BJ (cell line): ENCODE results near the gene TMOD1. TPM values are rescaled to one million over a fixed set of nuclear protein-coding genes. Genes with fewer than 3 reads are reported as not detected.

Experiments
- CTCF ChIA-PET: fragments of 350-600 bp; formaldehyde crosslinking; extraction: SDS; loops from one replicate; lab custom pipeline; 2021; ENCODE audit warnings: antibody characterized with exemption, inconsistent platforms; lab: Yijun Ruan, JAX
- POLR2A ChIA-PET: fragments of 300-600 bp; sonication (Branson Sonifier 250); formaldehyde crosslinking; extraction: SDS; loops from one replicate; lab custom pipeline; 2021; ENCODE audit warnings: antibody characterized with exemption; lab: Charles Lee
- DNase-seq: peaks from one replicate; pipeline ENCODE4 v3.0.0-alpha.2; 2011; ENCODE audit warnings: low read depth
- H3K27me3 ChIP-seq: 2 replicates; pipeline ENCODE4 v1.6.0; 2011; ENCODE audit warnings: low read length; ENCODE audit not compliant: control insufficient read depth, insufficient read depth
- H3K36me3 ChIP-seq: 2 replicates; pipeline ENCODE4 v1.5.1; 2011; ENCODE audit warnings: low read length; ENCODE audit not compliant: control insufficient read depth, insufficient read depth
- H3K4me3 ChIP-seq: 2 replicates; pipeline ENCODE4 v1.5.1; 2011; ENCODE audit warnings: low read depth, mild to moderate bottlenecking, control low read depth, low read length
- polyA plus RNA-seq: library from polyadenylated mRNA; depleted of rRNA; stranded (reverse); fragments of >200 nt; gene quantifications from 2 replicates; pipeline ENCODE4 v1.2.3, GENCODE V29; 2011
- TF ChIP-seq, protein P1 (sequence below): IDR thresholded peaks from 2 replicates; pipeline ENCODE4 v1.5.1; 2011; ENCODE audit warnings: low read depth, mild to moderate bottlenecking, control low read depth, inconsistent platforms, low read length, moderate library complexity; ENCODE audit not compliant: insufficient read depth

The TMOD1 gene
- polyA plus RNA-seq, 1 experiment: 0.06 TPM

- no peaks in the 10 kb centered on the region for H3K36me3 ChIP-seq
- peaks cover 2% of the 10 kb centered on the region for H3K27me3 ChIP-seq
- TF ChIP-seq, protein P1, sequence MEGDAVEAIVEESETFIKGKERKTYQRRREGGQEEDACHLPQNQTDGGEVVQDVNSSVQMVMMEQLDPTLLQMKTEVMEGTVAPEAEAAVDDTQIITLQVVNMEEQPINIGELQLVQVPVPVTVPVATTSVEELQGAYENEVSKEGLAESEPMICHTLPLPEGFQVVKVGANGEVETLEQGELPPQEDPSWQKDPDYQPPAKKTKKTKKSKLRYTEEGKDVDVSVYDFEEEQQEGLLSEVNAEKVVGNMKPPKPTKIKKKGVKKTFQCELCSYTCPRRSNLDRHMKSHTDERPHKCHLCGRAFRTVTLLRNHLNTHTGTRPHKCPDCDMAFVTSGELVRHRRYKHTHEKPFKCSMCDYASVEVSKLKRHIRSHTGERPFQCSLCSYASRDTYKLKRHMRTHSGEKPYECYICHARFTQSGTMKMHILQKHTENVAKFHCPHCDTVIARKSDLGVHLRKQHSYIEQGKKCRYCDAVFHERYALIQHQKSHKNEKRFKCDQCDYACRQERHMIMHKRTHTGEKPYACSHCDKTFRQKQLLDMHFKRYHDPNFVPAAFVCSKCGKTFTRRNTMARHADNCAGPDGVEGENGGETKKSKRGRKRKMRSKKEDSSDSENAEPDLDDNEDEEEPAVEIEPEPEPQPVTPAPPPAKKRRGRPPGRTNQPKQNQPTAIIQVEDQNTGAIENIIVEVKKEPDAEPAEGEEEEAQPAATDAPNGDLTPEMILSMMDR: no peak
- no peak for DNase-seq
- H3K4me3 ChIP-seq: no peak overlapping the region
- POLR2A ChIA-PET: no interaction called here
- CTCF ChIA-PET: interaction anchor here (1.3 kb wide), 1 partner anchor 34 kb away, joined by 4 read pairs; no protein-coding TSS in a partner anchor
Measured at GRCh38 chr9:97565262-97565661, 63.8 kb downstream of the TMOD1 start.

GRCh38 chr9:97567182-97567893 is 65.9 kb downstream of the TMOD1 start:
- ChIA-PET CTCF (interaction anchor here (0.9 to 1.6 kb wide), 2 partner anchors 31 to 97 kb away, joined by 3 to 6 read pairs; no protein-coding TSS in a partner anchor), POLR2A (no interaction called here)
- TF ChIP-seq, protein P1: no peak

GRCh38 chr9:97567894-97568202 is 66.4 kb downstream of the TMOD1 start:
- TF ChIP-seq, protein P1: no peak
- Histone ChIP-seq H3K27me3 (peaks cover 2% of the 10 kb centered on the region; the same call in 1 of the 2 replicates), H3K4me3 (no peak overlapping the region), H3K36me3 (no peaks in the 10 kb centered on the region)
- no peak for DNase-seq
- ChIA-PET CTCF (interaction anchor here (0.9 to 1.6 kb wide), 3 partner anchors 12 to 98 kb away, joined by 3 to 6 read pairs (median 3); no protein-coding TSS in a partner anchor), POLR2A (no interaction called here)

More at GRCh38 chr9:97567182-97567893, 65.9 kb downstream of the TMOD1 start:
- Histone ChIP-seq H3K27me3 (peaks cover 2% of the 10 kb centered on the region; the same call in 1 of the 2 replicates), H3K4me3 (no peak overlapping the region), H3K36me3 (no peaks in the 10 kb centered on the region)
- no peak for DNase-seq

- Histone ChIP-seq H3K4me3 (no peak overlapping the region), H3K36me3 (no peaks in the 10 kb centered on the region), H3K27me3 (peaks cover 2% of the 10 kb centered on the region; the same call in 1 of the 2 replicates)
- POLR2A ChIA-PET: no interaction called here
- DNase-seq: no peak
- CTCF ChIA-PET: interaction anchor here (0.9 to 1.6 kb wide), 2 partner anchors 12 to 30 kb away, joined by 3 to 6 read pairs; no protein-coding TSS in a partner anchor
- TF ChIP-seq, protein P1: no peak
Measured at GRCh38 chr9:97568461-97569275, 67.2 kb downstream of the TMOD1 start.

DNA sequence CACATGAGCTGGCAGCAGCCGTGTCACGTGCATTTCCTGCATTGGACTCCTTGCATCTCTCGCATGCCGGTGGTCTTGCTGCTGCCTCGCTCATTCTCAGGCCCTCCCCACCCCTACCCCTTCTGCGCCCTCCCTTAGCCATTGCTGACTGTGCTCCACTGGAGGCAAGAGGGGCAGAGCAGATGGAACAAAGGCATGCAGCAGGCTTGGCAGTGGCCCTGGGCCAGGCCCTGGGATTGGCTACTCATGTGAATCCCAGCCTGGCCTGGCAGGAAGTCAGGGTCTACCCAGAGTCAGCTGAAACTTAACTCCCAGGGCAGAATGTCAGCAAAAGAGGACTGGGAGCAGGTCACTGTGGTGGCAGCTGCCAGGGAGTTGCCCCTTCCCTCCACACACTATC is 69.4 kb downstream of the TMOD1 start:
- ChIA-PET POLR2A (no interaction called here), CTCF (no interaction called here)
- DNase-seq: no peak
- H3K27me3 ChIP-seq: peaks cover 2% of the 10 kb centered on the region; the same call in 1 of the 2 replicates
- TF ChIP-seq, protein P1: no peak
- H3K36me3 ChIP-seq: no peaks in the 10 kb centered on the region
- no peak overlapping the region for H3K4me3 ChIP-seq
